ENCODE measurements around the gene RFPL4A.

DNA sequence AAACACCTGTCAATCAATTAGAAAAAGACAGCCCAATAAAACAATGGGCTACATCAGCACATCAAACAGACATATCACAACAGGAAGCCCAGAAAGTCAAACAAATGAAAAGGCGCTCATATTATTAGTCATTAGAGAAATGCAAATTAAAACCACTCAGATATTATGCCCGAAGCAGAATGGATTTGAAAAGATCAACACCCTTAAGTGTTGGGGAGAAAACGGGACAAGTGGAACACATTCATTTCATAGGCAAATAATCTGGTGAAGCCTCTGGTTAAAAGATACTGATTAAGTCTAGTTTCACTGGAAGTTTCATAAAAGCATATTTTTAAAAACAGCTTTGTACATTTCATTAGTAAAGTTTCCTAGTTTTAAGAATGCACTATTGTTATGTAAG, 38.1 kb upstream of the RFPL4A start:
- no peak for TF ChIP-seq CTCF (IDR thresholded peaks at IDR 0.05)
- no peak for TF ChIP-seq POLR2A (IDR thresholded peaks at IDR 0.05)
